Tibial nerve (tissue), 4 donors: Measurements from ENCODE around the gene HSPA6. TPM values are rescaled to one million over a fixed set of nuclear protein-coding genes. Genes with fewer than 3 reads are reported as not detected.
"Not testable (repeated sequence)": the region's sequence is repeated elsewhere in the genome, so short reads cannot be mapped to it uniquely, and the experiment has no call there.

Experiments
- DNase-seq, 2 donors: peaks; one replicate each; pipeline ENCODE4 v3.0.0-alpha.2; 2019; ENCODE audit warnings: low spot score in 2 of 2
- H3K27ac ChIP-seq, 4 donors: fragments of 200-600 bp; sonication (generic) in 3 of 4; one replicate each; pipeline ENCODE4 v1.5.1; 2017 to 2019; ENCODE audit warnings: mild to moderate bottlenecking in 1 of 4
- H3K27me3 ChIP-seq, 2 donors: fragments of 200-600 bp; sonication (generic) in 1 of 2; one replicate each; pipeline versions ENCODE4 v1.5.1 to v1.6.0; 2017 to 2019
- H3K36me3 ChIP-seq, 3 donors: fragments of 200-600 bp; sonication (generic); one replicate each; pipeline ENCODE4 v1.5.1; 2018 to 2019
- H3K4me1 ChIP-seq, 4 donors: fragments of 200-600 bp; sonication (generic) in 3 of 4; one replicate each; pipeline ENCODE4 v1.5.1; 2017 to 2019
- H3K4me3 ChIP-seq, 4 donors: fragments of 200-600 bp; sonication (generic) in 3 of 4; one replicate each; pipeline ENCODE4 v1.5.1; 2017 to 2019; ENCODE audit warnings: mild to moderate bottlenecking in 1 of 4, moderate library complexity in 1 of 4
- H3K9me3 ChIP-seq, 4 donors: fragments of 200-600 bp; sonication (generic) in 3 of 4; one replicate each; pipeline ENCODE4 v1.5.1; 2017 to 2019
- EP300 ChIP-seq, 2 donors: sonication (generic); formaldehyde crosslinking; IDR thresholded peaks; one replicate each; pipeline ENCODE4 v1.6.1; 2017; ENCODE audit warnings: antibody characterized with exemption in 2 of 2, mild to moderate bottlenecking in 1 of 2
- POLR2A ChIP-seq, 2 donors: fragments of 450-650 bp; IDR thresholded peaks; one replicate each; pipeline ENCODE4 v1.6.1; 2017; ENCODE audit warnings: antibody characterized with exemption in 2 of 2, mild to moderate bottlenecking in 2 of 2, moderate library complexity in 2 of 2
- WGBS, 2 donors: methylation state at CpG; one replicate each; pipeline ENCODE4 v1.1.5; 2018; 5-methylcytosine and 5-hydroxymethylcytosine counted together
- total RNA-seq, 4 donors: library from RNA; depleted of rRNA; stranded (reverse); fragments of >200 nt; gene quantifications; one replicate each; pipeline ENCODE4 v1.1.0, GENCODE V29; 2016
- TF ChIP-seq, protein P1 (sequence below), 5 experiments: fragments of 200-600 bp in 3 of 5; fragments of 450-650 bp in 2 of 5; sonication (generic) in 3 of 5; IDR thresholded peaks; one replicate each; pipeline ENCODE4 v1.5.1; 2016 to 2019; ENCODE audit warnings: antibody characterized with exemption in 5 of 5, mild to moderate bottlenecking in 3 of 5, moderate library complexity in 2 of 5

HSPA6 gene
- total RNA-seq, 4 donors from 2014 or later = 2.5 to 8.1 (median 5.4) TPM

DNA sequence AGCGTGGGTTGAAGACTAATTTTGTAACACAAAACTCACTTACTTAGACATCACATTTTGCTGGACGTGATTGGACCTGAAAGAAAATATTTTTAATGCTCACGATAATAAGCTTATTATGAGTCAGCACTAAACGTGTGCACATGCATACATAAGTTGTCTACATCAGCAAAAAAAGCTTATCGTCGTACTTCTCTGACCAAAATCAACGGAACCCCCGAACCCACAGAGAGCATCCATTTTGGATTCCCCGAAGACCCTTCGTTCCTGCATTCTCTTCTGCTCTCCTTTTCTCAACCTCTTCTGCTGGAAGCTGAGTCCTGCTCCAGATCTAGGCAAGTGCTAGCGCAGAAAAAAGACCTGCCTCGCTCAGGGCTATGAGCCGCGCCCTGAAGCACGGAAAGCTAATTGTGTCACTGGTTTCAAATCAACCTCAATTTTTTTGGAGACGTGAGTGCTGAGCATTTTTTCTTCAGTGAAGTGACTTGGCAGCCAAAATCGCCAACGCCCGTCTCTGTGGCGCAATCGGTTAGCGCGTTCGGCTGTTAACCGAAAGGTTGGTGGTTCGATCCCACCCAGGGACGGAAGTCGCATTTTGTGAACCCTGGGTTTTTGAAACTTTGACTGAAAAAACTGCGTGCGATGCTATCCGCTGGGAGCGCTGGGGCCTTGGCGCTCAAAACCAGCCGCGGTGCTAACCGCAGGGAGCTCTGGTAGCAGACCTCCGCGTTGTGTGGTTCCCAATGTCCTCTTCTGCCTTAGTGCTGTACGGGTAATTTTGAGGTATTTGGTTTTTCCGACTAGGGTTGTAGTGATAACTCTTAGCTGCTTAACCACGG lies 15.6 kb downstream of the HSPA6 start:
- not testable (repeated sequence) for H3K36me3 ChIP-seq, H3K27me3 ChIP-seq, H3K9me3 ChIP-seq
- peaks cover 0 to 11% (median 0%) of the 10 kb centered on the region in 4 donors for H3K4me1 ChIP-seq
- H3K4me3 ChIP-seq = peak overlapping the region; percentile 28 to 64 (median 48)
- TF ChIP-seq EP300 (IDR thresholded peaks at IDR 0.05) = peak; percentile 51 to 60
- peak in 1 of 2 donors; percentile 9 for TF ChIP-seq POLR2A (IDR thresholded peaks at IDR 0.05)
- DNase-seq = peak; percentile 66 to 80
- peak overlapping the region in 3 of 4 donors; percentile 74 to 79 (median 75) for H3K27ac ChIP-seq
- WGBS, 2 donors = 5 to 8% methylated on average over 41 of the region's 41 CpGs

DNA sequence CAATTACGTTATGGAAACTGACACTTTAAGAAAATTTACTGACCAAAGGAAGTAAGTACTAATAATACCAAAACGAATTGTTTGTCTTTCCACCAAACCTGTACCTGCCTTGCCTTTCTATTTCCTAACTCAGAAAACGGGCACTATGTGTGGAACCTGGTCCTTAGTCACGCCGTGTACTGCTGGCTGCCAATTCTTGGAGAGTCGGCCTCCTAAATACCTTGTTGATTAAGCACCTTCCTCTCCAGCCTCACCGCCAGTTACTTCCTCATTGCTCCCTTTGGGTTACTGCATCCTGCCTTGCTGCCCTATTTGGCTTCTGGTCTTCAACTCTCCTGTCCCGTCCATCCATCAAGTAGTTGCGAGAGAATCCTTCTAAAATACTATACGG lies 16.2 kb downstream of the HSPA6 start:
- Histone ChIP-seq H3K4me1 (peaks cover 0 to 11% (median 0%) of the 10 kb centered on the region in 4 donors), H3K4me3 (peak overlapping the region in 2 of 4 donors; percentile 28 to 64), H3K27ac (peak overlapping the region in 3 of 4 donors; percentile 74 to 79 (median 75))
- 51 to 61% methylated on average over 10 of the region's 10 CpGs for WGBS, 2 donors
- not testable (repeated sequence) for H3K9me3 ChIP-seq, H3K27me3 ChIP-seq, H3K36me3 ChIP-seq, DNase-seq

DNA sequence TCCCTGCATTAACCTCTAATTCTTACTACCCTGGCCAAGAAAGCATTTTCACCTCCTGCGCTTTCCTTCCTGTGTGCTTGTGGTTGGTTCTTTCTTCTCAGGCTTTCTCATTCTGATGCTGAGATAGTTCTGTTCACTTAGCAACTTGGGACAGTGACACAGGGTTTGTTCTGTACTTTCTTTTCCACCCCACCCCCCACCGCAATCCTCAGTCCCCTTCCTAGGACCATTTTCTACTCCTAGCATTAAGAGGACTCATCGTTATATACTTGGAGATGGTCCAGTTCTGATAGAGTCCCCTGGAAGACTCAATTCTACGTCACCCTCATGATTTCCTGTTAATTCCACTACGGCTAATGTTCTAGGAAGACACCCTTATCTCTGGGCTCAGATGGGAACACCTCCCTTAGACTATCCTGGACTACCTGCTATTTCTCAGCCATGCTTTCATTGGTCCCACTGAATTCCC lies 17.8 kb downstream of the HSPA6 start:
- H3K27ac ChIP-seq, H3K4me3 ChIP-seq, H3K9me3 ChIP-seq, DNase-seq, H3K27me3 ChIP-seq, H3K36me3 ChIP-seq: not testable (repeated sequence)
- H3K4me1 ChIP-seq = peaks cover 0 to 11% (median 0%) of the 10 kb centered on the region in 4 donors
- WGBS, 2 donors = 80 to 81% methylated on average over 5 of the region's 5 CpGs

DNA sequence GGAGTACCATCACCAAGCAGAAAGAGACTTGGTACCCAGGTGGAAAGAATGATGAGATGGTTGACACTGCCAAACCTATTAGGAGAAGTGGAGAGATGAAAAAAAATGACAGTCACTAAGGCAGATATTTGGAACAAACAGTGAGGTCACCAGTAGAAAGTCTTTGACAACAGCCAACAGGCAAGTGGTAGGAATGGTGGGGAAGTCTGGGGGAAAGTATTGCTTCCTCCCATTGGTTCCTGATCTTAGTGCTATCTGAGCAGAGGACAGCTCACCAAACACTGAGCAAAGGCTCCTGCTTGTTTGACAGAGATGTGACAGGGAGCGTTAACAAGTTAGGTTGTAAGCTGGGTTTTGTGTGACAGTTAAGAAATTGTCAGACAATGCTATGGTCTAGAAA lies 18.8 kb downstream of the HSPA6 start:
- H3K27me3 ChIP-seq = not testable (repeated sequence)

DNA sequence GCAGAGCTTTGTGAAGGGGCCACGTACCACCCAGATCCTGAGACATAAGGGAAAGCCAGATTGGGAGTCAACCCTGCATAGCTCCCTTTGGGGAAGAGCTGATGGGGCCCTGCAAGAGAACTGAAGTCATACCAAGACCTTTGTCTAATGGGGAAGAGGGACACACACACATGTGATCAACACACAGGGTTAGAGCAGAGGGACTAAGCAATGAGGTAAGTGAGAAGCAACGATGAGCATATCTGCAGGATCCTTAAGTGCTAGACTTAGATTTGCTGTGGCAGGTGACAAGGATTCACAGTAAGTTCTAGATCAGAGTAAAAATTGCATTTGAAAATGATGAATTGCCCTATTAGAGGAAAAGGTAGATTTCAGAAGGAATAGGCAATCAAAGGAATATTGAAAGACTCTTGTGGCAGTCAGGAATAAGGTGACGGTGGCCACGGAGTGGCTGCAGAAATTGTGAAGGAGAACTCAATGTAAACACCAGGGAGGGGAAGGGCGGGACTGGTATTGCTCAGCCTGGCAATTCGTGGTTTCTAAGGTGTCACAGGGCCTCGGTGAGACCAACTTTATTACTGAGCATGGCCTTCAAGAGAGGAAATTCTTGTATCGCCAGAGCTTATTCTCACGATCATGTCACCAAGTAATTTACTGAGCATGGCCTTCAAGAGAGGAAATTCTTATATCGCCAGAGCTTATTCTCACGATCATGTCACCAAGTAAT lies 20.8 kb downstream of the HSPA6 start:
- H3K27ac ChIP-seq, H3K4me3 ChIP-seq, H3K4me1 ChIP-seq, DNase-seq, H3K9me3 ChIP-seq, H3K36me3 ChIP-seq, H3K27me3 ChIP-seq: not testable (repeated sequence)
- WGBS, 2 donors = 76 to 77% methylated on average over 10 to 11 of the region's 11 CpGs

More for the DNA sequence above, 18.8 kb downstream of the HSPA6 start:
- not testable (repeated sequence) for DNase-seq, H3K9me3 ChIP-seq, H3K27ac ChIP-seq, H3K4me3 ChIP-seq, H3K36me3 ChIP-seq
- 91 to 96% methylated on average over 1 of the region's 1 CpG for WGBS, 2 donors
- peaks cover 0 to 11% (median 0%) of the 10 kb centered on the region in 4 donors for H3K4me1 ChIP-seq

DNA sequence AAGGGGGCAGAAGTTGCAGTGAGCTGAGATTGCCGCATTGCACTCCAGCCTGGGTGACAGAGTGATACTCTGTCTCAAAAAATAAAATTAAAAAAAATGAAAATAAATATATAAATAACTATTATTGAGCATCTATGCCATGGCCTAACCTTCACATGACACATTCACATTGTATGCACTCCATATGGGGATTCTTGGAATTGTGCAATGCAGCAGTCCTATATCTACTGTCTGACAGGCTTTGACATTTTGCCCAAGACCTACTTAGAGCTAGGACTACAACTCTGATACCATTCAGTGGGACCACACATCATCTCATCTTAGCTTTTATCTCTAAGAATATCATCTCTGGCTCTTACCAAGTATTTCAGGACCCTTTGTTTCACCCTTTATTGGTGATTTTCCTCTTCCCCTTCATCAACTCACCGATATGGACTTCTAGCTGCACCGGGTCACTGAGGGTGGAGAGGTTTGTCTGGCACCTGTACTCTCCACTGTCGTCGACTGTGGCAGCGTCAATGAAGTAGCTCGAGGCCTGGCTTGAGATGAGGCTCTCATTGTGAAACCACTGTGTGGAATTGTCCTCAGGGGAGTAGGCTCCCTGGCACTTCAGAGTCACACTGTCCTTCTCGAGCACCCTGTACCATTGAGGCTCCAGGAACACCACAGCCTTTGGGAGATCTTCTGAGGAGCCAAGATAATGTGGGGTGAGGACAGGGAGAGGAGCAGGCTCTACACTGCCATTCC lies 23.8 kb downstream of the HSPA6 start:
- not testable (repeated sequence) for DNase-seq, H3K4me3 ChIP-seq, H3K27ac ChIP-seq, H3K9me3 ChIP-seq, H3K27me3 ChIP-seq, H3K4me1 ChIP-seq, H3K36me3 ChIP-seq
- 91 to 94% methylated on average over 5 to 8 of the region's 8 CpGs for WGBS, 2 donors

DNA sequence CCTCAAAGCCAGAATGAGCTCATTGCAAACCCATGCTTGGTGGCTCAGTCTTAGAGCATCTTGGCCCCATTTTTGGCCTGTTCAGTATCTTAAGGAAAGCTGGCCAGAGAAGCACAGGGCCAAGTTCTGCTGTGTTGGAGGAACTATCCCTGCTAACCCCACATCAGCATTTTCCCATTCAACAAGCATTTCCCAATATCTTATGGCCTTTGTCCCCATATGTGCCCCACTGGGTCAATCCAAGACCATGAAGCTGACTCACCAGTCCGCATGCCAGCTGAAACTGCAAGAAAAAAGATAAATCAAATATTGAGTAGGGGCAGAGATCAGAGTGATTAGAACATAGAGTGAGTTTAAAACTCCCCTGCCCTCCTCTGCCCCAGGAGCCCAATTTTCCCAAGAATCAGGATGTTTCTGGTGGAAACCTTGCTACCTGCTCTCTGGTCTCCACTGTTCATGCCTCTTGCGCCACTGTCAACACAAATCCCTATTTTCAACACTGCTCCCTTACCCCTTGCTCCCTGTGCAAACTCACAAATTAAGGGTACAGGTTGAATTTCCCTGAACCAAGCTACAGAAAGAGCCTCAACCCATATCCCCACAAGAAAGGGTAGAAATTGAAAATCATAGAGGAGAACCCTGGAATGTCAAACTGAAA lies 24.5 kb downstream of the HSPA6 start:
- H3K36me3 ChIP-seq, H3K9me3 ChIP-seq, H3K4me3 ChIP-seq, H3K27me3 ChIP-seq, H3K4me1 ChIP-seq, H3K27ac ChIP-seq, DNase-seq: not testable (repeated sequence)
- WGBS, 2 donors = 64 to 83% methylated on average over 1 of the region's 2 CpGs

DNA sequence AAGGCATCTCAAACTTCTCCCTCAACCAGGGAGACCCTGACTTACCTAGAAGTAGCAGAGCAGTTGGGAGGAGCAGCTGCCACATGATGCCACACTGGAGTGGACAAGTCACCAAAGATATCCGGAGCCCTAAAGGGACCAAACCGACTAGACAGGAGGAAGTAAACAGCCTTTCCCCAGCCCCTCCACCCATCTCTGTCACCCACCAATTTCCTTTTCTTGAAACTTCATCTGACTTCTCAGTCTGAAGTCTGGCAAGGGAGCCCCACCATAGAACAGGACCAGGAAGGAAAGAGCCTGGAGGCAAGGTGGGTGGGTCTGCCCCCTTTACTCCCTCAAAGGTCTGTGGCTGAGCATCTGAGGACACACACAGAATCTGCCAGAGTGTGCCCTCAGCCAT lies 25.3 kb downstream of the HSPA6 start, which contains the start of gene FCGR3A:
TSS of gene FCGR3A (minus strand) at position 167 of the 400 bp plus-strand sequence. CDS start at position 85, 82 bp downstream.
- Histone ChIP-seq H3K4me3 (no peak within 1 kb of the TSS), H3K27me3 (no peaks in the 10 kb centered on the region), H3K9me3 (no peaks in the 10 kb centered on the region), H3K27ac (peak within 1 kb of the TSS in 2 of 4 donors; percentile 11 to 43), H3K4me1 (no peaks in the 10 kb centered on the region), H3K36me3 (no peaks in the 10 kb centered on the region)
- TF ChIP-seq EP300 (IDR thresholded peaks at IDR 0.05) = no peak
- TF ChIP-seq POLR2A (IDR thresholded peaks at IDR 0.05) = no peak
- TF ChIP-seq, protein P1, sequence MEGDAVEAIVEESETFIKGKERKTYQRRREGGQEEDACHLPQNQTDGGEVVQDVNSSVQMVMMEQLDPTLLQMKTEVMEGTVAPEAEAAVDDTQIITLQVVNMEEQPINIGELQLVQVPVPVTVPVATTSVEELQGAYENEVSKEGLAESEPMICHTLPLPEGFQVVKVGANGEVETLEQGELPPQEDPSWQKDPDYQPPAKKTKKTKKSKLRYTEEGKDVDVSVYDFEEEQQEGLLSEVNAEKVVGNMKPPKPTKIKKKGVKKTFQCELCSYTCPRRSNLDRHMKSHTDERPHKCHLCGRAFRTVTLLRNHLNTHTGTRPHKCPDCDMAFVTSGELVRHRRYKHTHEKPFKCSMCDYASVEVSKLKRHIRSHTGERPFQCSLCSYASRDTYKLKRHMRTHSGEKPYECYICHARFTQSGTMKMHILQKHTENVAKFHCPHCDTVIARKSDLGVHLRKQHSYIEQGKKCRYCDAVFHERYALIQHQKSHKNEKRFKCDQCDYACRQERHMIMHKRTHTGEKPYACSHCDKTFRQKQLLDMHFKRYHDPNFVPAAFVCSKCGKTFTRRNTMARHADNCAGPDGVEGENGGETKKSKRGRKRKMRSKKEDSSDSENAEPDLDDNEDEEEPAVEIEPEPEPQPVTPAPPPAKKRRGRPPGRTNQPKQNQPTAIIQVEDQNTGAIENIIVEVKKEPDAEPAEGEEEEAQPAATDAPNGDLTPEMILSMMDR (IDR thresholded peaks at IDR 0.05) = no peak
- no peak for DNase-seq
- WGBS, 2 donors = 77 to 78% methylated on average over 2 of the region's 2 CpGs

DNA sequence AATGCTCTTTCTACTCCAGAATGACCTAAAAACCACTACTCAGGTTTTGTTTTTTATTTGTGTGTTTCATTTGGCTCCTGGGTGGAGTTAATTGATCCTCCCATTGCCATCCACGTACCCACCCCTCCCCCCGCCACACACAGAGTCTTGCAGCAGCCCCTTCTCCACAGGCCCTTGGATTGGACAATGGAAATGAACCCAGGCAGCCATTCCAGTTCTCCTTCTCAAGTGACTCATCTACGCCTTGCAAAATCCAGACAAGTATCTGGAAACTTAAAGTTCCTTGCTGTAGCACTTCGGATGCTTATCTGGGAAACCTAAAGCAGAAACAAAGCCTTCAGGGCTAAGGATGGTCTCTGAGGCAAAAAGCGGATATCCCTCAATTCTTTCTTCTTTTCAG lies 26.6 kb downstream of the HSPA6 start:
- H3K36me3 ChIP-seq, DNase-seq, H3K27ac ChIP-seq, H3K9me3 ChIP-seq, H3K27me3 ChIP-seq, H3K4me1 ChIP-seq, H3K4me3 ChIP-seq: not testable (repeated sequence)
- WGBS, 2 donors = 83 to 88% methylated on average over 5 of the region's 5 CpGs
